ENCODE results near the gene TIAL1. TPM values are rescaled to one million over a fixed set of nuclear protein-coding genes. Genes with fewer than 3 reads are reported as not detected.
A peak's percentile ranks its signal among the peaks of the same experiment; 100 is the strongest.

The TIAL1 gene
- total RNA-seq, 2 donors from 2014 or later, result 138 to 152 TPM

DNA sequence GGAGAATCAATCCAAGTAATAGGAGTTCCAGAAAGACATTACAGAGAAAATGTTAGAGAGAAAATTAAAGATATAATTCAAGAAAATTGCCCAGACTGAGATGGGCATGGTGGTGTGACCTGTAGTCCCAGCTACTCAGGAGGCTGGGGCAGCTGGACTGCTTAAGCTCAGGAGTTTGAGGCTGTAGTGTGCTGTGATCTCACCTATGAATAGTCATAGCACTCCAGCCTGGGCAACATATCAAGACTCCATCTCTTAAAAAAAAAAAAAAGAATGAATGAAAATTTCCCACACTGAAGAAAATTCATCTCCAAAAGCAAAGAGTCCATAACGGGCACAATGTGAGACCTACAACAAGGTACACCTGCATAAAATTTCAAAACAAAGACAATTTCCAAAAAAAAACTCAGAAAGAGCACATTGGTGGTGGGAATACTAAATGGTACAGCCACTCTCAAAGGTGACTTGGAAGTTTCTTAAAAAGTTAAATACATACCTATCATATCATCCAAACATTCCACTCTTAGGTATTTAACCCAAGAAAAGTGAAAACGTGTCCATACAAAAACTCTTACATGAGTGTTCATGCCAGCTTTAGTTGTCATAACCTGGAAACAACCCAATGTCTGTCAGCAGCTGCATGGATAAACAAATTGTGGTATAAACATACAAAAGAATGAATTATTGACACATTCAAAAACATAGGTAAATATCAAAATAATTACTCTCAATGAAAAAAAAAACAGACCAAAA is 47.3 kb downstream of the TIAL1 start:
- Mint-ChIP-seq H3K9me3 (no peaks in the 10 kb centered on the region), H3K27me3 (peaks cover 19 to 28% of the 10 kb centered on the region in 2 donors), H3K27ac (no peak overlapping the region), H3K4me1 (ENCODE audit: low read depth in 2 of 2) (no peaks in the 10 kb centered on the region), H3K4me3 (no peak overlapping the region), H3K36me3 (no peaks in the 10 kb centered on the region)
- ATAC-seq, result no peak
- DNase-seq (ENCODE audit: low spot score), result no peak

DNA sequence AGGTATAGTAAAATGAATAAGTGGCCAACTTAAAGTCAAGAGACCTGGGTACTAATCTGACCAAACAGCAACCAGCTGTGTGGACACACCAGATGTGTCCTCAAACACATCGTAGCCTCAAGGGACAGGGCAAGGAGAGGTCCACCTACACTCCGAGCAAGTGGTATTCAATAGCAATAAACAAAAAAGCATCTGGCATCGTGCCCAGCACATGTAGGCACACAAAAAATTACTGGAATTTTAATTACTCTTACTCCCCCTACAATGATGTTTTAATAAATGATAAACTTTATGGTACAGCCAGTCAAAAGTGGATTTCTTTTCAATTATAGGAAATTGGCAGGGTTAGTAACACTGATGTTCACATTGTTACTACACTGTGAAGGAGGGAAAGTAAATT is 50.8 kb downstream of the TIAL1 start:
- DNase-seq (ENCODE audit: low spot score) (no peak), ATAC-seq (no peak)
- no peak overlapping the region for H3K4me3 Mint-ChIP-seq
- H3K27ac Mint-ChIP-seq, result no peak overlapping the region
- no peaks in the 10 kb centered on the region for H3K9me3 Mint-ChIP-seq
- peaks cover 8 to 10% of the 10 kb centered on the region in 2 donors for H3K4me1 Mint-ChIP-seq (ENCODE audit: low read depth in 2 of 2)
- H3K36me3 Mint-ChIP-seq, result no peaks in the 10 kb centered on the region
- H3K27me3 Mint-ChIP-seq, result peaks cover 15 to 28% of the 10 kb centered on the region in 2 donors

DNA sequence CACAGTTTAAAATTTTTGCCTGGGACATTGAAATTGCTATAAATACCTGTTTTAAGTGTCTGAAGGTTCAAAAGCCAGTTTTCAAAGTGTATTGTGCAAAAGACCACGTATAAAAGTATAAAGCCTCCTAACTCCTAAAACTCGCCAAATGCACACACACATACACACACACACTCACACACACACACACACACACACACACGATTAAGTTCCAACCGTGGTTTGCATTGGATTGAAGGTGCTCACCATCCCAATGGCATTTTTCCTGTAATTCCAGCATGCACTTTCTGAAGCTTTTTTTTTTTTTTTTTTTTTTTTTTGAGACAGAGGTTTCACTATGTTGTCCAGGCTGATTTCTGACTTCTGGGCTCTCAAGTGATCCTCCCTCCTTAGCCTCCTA is 51.5 kb downstream of the TIAL1 start:
- Mint-ChIP-seq H3K4me3 (no peak overlapping the region), H3K27me3 (peaks cover 15 to 28% of the 10 kb centered on the region in 2 donors), H3K4me1 (ENCODE audit: low read depth in 2 of 2) (peaks cover 14 to 15% of the 10 kb centered on the region in 2 donors), H3K27ac (no peak overlapping the region), H3K36me3 (no peaks in the 10 kb centered on the region), H3K9me3 (no peaks in the 10 kb centered on the region)
- DNase-seq (ENCODE audit: low spot score) (no peak), ATAC-seq (no peak)

DNA sequence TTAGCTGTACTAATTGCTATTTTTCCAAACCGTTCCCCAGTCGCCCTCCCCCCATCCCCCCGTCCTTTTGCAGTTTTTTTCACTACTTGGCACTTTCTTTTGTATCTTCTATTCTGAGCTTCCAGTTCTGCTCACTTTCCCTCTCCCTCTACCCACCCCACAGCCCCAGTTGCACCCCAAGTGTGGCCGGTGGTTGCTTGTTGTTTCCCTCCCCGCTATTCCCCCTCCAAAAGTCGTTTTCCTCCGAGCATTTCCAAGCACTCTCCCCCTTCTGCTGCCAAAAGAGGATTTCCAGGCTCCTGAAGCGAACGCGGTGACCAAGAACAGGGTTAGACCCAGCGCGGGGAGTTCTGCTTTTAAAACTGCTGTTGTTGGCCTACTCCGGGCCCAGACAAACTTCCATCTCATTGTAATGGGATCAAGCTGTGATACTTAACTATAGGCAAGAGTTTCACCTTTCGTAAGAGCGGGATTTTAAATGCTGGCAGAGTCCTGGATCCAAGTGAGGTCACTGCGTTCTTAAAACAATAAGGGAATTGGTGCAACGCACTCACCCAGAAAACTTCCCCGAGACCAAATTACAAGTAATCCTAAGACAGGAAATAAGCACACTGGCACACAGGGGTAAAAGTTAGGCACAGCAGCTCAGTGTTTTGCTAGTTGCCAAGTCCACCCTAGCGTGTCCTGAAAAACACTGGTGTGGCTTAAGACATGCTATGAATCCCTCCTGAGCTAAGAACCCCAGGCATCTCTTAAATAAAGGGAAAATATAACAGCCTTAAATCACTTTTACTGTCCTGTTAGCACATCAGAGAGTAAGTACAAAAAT is 52.7 kb downstream of the TIAL1 start:
- H3K9me3 Mint-ChIP-seq, result no peaks in the 10 kb centered on the region
- peak overlapping the region in 1 of 2 donors; percentile 58 for H3K27ac Mint-ChIP-seq
- peaks cover 17 to 20% of the 10 kb centered on the region in 2 donors for H3K4me1 Mint-ChIP-seq (ENCODE audit: low read depth in 2 of 2)
- DNase-seq (ENCODE audit: low spot score), result no peak
- peak overlapping the region; percentile 74 for H3K4me3 Mint-ChIP-seq
- H3K27me3 Mint-ChIP-seq, result peaks cover 14 to 25% of the 10 kb centered on the region in 2 donors
- ATAC-seq, result no peak
- H3K36me3 Mint-ChIP-seq, result no peaks in the 10 kb centered on the region

DNA sequence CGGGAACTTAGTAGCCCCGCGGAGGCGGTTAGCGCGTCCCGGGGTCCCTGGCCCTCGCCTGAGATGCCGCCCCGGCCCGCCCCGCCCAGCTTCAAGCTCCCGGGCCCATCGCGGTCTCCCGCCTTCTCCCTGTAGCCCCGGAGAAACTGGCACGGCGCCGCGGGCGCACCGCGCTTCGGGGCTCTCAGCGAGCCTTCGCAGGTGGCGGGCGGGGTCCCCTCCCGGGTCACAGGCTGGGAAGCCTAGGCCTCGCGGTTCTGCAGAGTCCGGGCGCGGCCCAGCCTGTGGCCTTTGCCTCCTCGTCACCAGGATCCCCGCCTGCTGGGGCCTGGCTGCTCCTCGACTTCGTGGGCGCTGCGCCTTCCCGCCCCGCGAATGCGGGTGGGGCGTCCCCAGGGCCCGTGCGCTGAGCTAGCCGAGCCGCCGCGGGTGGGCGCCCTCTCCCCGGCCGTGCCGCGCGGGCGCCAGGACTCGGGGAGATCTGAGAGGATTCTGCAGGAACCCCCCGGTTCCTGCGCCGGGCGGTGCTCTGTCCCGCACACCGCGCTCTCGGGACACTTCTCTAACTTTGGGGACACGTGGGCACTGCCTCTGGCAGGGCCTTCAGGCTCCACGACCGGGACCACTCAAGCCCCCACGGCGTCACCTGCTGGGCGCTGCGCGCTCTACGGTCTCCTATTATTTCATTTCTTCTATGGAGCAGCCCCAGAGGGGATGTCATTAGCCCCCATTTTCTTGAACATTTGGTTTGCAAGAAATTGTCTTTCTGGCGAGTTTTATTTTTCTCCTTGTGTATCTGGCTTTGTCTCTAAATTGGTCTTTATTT is 53.6 kb downstream of the TIAL1 start:
- Mint-ChIP-seq H3K4me1 (ENCODE audit: low read depth in 2 of 2) (peaks cover 23 to 26% of the 10 kb centered on the region in 2 donors), H3K4me3 (peak overlapping the region; percentile 74), H3K36me3 (no peaks in the 10 kb centered on the region), H3K9me3 (no peaks in the 10 kb centered on the region), H3K27ac (peak overlapping the region in 1 of 2 donors; percentile 58), H3K27me3 (peaks cover 7 to 18% of the 10 kb centered on the region in 2 donors)
- ATAC-seq, result peak; percentile 57 to 71
- DNase-seq (ENCODE audit: low spot score), result peak; percentile 66

DNA sequence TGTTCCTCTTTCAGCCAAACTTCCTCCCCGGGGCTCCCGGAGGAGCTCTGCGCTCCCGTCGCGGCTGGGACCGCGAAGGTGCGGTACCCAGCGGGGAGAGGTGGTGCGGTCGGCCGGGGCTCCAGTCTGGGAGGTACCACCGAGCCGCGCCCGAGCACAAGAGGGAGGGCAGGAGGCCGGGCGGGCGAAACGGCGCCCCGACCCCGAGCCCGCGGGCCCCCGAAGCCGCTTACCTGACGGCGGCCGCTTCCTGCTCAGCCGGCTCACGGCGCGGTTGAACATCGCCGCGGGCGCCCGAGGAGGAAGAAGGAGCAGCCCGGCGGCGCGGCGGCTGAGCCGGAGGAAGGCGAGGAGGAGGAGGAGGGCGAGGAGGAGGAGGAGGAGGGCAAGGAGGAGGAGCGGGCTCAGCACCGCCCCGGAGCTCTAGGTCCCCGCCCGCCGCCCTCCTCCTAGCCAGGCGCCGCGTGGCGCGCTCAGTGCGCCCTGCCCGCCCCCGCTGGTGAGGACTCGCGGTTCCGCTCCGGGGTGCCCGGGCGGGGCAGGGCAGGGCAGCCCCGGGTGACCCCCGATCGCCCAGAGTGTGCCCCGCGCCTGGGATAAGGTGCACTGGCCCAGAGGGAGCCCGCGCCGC is 54.3 kb downstream of the TIAL1 start, which contains the start of gene RGS10:
Gene RGS10, minus strand, starts transcription at position 363 of the 631 bp plus-strand sequence. Its CDS starts 81 bp downstream, at position 282.
- H3K4me3 Mint-ChIP-seq, result peak within 1 kb of the TSS; percentile 82
- DNase-seq (ENCODE audit: low spot score) (peak; percentile 89), ATAC-seq (peak; percentile 92 to 95)
- peaks cover 2 to 12% of the 10 kb centered on the region in 2 donors for H3K27me3 Mint-ChIP-seq
- H3K36me3 Mint-ChIP-seq, result no peaks in the 10 kb centered on the region
- H3K9me3 Mint-ChIP-seq, result no peaks in the 10 kb centered on the region
- H3K4me1 Mint-ChIP-seq (ENCODE audit: low read depth in 2 of 2), result peaks cover 25 to 26% of the 10 kb centered on the region in 2 donors
- peak within 1 kb of the TSS; percentile 44 to 58 for H3K27ac Mint-ChIP-seq

DNA sequence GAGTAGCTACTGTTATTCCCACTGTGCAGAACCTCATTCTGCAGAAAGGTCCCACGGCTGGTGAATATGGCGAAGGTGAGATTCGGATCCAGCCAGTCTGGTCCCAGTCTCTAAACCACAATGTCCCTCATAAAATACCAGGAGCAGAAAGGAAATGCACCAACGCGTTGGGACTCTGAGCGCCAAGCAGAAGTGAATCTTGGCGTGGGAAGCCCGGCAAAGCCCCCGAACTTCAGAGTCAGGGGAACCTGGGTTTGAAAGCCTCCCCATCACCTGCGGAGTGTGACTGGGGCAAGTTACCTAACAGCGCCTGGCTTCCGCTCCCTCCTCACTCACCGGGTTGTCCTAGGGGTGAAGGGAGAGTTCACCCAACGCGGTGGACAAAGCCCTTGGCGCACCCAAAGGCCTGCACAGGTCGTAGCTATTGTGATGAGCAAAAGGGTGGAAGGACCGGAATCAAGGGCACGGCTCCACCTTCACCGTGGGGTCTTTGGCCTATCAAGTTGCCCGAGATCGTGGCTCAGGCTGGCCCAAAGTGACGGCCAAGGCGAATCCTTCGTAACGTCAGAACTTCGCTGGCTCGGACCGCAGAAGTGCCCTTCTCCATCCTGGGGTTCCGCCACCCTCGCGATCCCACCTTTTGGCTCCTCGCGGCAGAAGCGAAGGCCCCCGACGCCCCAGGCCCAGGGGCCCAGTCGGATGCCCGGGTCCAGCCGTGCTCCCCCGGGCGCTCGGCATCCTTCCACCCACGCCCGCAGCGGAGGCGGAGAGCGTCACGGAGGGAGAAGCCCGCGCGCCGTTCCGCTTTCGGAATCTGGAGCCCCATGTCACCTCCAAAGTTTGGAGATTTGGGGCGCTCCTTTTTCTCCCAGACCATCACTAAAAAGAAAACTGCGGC is 55.1 kb downstream of the TIAL1 start:
- ATAC-seq (peak in 1 of 2 donors; percentile 51), DNase-seq (ENCODE audit: low spot score) (peak; percentile 64)
- H3K4me1 Mint-ChIP-seq (ENCODE audit: low read depth in 2 of 2), result peaks cover 26 to 27% of the 10 kb centered on the region in 2 donors
- peak overlapping the region; percentile 82 for H3K4me3 Mint-ChIP-seq
- no peaks in the 10 kb centered on the region for H3K36me3 Mint-ChIP-seq
- H3K9me3 Mint-ChIP-seq, result no peaks in the 10 kb centered on the region
- H3K27me3 Mint-ChIP-seq, result peaks cover 0 to 10% of the 10 kb centered on the region in 2 donors
- peak overlapping the region; percentile 44 to 66 for H3K27ac Mint-ChIP-seq

DNA sequence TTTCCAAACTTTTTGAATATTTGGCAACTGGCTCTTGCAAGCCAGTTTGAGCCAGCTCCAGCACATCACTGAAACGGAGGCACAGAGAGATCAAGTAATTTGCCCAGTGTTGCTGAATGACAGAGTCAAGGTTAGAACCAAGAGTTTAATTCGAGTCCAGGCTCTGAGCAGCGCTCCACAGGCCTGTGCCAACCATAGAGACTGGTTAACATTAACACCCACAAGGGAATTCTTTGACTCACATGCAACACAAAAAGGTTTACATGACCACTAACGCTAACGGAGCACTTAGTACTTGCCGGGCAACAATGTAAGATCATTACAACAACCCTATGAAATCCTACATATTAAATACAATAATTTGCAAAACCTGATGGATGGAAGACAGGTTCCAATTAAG is 55.7 kb downstream of the TIAL1 start:
- Mint-ChIP-seq H3K9me3 (no peaks in the 10 kb centered on the region), H3K27me3 (peaks cover 0 to 5% of the 10 kb centered on the region in 2 donors), H3K4me3 (peak overlapping the region; percentile 82), H3K4me1 (ENCODE audit: low read depth in 2 of 2) (peaks cover 26 to 27% of the 10 kb centered on the region in 2 donors), H3K36me3 (no peaks in the 10 kb centered on the region), H3K27ac (peak overlapping the region; percentile 44 to 66)
- ATAC-seq (peak in 1 of 2 donors; percentile 2), DNase-seq (ENCODE audit: low spot score) (no peak)

DNA sequence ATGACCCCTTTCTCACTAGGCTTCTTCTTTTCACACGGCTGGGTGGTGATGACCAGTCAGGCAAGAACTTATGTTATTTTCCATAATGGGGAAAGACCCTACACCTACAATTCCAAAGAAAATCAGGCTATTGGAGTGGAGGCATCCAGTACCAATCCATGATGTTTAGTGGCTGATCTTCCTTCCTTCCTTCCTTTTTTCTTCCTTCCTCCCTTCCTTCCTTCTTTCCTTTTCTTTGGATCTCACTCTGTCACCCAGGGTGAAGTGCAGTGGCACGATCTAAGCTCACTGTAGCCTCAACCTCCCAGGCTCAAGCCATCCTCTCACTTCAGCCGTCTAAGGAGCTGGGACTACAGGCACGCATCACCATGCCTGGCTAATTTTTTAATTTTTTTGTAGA is 56.7 kb downstream of the TIAL1 start:
- ATAC-seq (no peak), DNase-seq (ENCODE audit: low spot score) (no peak)
- Mint-ChIP-seq H3K9me3 (no peaks in the 10 kb centered on the region), H3K4me1 (ENCODE audit: low read depth in 2 of 2) (peaks cover 26 to 29% of the 10 kb centered on the region in 2 donors), H3K27me3 (no peaks in the 10 kb centered on the region), H3K27ac (no peak overlapping the region), H3K36me3 (no peaks in the 10 kb centered on the region), H3K4me3 (peak overlapping the region; percentile 16)

DNA sequence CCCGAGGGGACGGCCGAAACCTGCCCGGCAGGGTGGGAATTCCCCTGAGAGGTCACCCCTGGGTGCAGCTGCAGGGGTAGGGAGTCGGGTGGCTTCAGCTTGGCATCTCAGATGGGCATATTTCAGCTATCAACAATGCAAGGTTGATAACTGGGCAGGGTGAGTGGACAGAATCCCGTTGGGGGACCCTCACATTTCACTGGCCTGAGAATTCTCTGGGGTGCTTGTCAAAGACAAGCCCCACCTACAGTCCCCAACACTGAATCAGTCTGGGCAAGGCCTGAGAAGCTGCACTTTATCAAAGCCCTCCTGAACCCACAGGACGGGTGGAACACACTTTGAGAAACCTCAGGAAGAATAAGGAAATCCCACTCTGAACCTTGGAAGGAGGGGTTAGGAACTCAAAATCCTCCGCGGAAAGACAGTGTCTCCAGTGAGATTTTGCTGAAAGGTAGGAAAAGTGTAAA is 57.4 kb downstream of the TIAL1 start:
- DNase-seq (ENCODE audit: low spot score), result no peak
- no peak for ATAC-seq
- Mint-ChIP-seq H3K36me3 (no peaks in the 10 kb centered on the region), H3K27me3 (no peaks in the 10 kb centered on the region), H3K4me3 (no peak overlapping the region), H3K9me3 (no peaks in the 10 kb centered on the region), H3K27ac (no peak overlapping the region), H3K4me1 (ENCODE audit: low read depth in 2 of 2) (peaks cover 26 to 29% of the 10 kb centered on the region in 2 donors)

DNA sequence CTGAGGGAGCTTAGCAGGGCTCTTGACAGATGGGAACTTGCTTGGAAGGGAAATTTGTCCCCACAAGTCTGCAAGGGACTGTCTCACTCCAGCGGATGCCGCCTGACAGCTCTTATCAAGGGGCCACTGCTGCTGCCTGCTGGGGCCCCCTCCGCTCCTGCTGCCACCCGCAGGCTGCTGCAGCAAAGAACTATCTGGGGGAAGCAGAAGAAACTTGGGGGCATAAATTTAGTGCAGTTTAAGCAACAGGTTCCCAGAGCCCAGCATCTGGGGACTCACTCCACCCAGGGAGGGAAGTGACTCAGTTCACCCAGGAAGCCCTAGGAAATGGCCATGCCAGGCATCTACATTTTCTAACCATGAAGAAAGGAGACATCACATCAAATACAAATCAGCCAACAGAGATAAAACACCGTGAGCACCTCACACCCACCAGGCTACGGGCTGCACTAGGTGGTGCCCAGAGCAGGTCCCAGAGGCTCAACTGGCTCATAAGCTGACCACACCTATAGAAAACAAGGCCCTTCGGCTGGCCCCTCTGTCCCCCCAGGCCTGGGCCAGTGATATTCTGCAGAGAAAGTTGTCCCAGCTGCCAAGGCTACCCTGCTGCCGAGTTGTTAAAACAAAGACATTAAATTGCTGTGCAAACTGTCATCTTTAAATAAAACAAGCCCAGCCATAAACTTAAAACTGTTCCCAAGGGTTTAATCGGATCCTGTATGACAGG is 58.0 kb downstream of the TIAL1 start:
- no peaks in the 10 kb centered on the region for H3K27me3 Mint-ChIP-seq
- peaks cover 25 to 29% of the 10 kb centered on the region in 2 donors for H3K4me1 Mint-ChIP-seq (ENCODE audit: low read depth in 2 of 2)
- H3K4me3 Mint-ChIP-seq, result peak overlapping the region; percentile 30
- peak overlapping the region in 1 of 2 donors; percentile 15 for H3K27ac Mint-ChIP-seq
- ATAC-seq (no peak), DNase-seq (ENCODE audit: low spot score) (no peak)
- no peaks in the 10 kb centered on the region for H3K9me3 Mint-ChIP-seq
- no peaks in the 10 kb centered on the region for H3K36me3 Mint-ChIP-seq

Data from natural killer cell treated with Interleukin-12 subunit alpha and Interleukin-12 subunit beta and Interleukin-15 and Interleukin-18, amount 100 ng/mL, for 72 hours (primary cell).